Smooth muscle cell (in vitro differentiated cells): Measurements from ENCODE around the gene CROCC2. TPM values are rescaled to one million over a fixed set of nuclear protein-coding genes. Genes with fewer than 3 reads are reported as not detected.

Source experiments
- DNase-seq: peaks from one replicate; lab custom pipeline; 2025; ENCODE audit not compliant: unreplicated experiment; lab: John Stamatoyannopoulos, UW
- H2AFZ ChIP-seq: fragments of 200-600 bp; sonication (generic); 2 replicates; pipeline ENCODE4 v1.6.0; 2016; ENCODE audit warnings: antibody characterized with exemption, low read depth, mild to moderate bottlenecking
- H3F3A ChIP-seq: fragments of 200-600 bp; sonication (generic); 2 replicates; pipeline ENCODE4 v1.6.0; 2017; ENCODE audit warnings: antibody characterized with exemption, low read depth
- H3K27ac ChIP-seq: fragments of 200-600 bp; sonication (generic); 2 replicates; pipeline ENCODE4 v1.5.1; 2016; ENCODE audit warnings: low read depth, mild to moderate bottlenecking
- H3K27me3 ChIP-seq: fragments of 200-600 bp; sonication (generic); 2 replicates; pipeline ENCODE4 v1.6.1; 2016; ENCODE audit warnings: low read depth, mild to moderate bottlenecking
- H3K36me3 ChIP-seq: fragments of 200-600 bp; sonication (generic); 2 replicates; pipeline ENCODE4 v1.5.1; 2016; ENCODE audit warnings: low read depth
- H3K4me1 ChIP-seq: fragments of 200-600 bp; sonication (generic); 2 replicates; pipeline ENCODE4 v1.5.1; 2016; ENCODE audit warnings: low read depth
- H3K4me2 ChIP-seq: fragments of 200-600 bp; sonication (generic); 2 replicates; pipeline ENCODE4 v1.6.0; 2016; ENCODE audit warnings: mild to moderate bottlenecking
- H3K4me3 ChIP-seq: fragments of 200-600 bp; sonication (generic); 2 replicates; pipeline ENCODE4 v1.5.1; 2016; ENCODE audit warnings: mild to moderate bottlenecking
- H3K79me2 ChIP-seq: fragments of 200-600 bp; sonication (generic); 2 replicates; pipeline ENCODE4 v1.6.0; 2016; ENCODE audit warnings: low read depth, mild to moderate bottlenecking
- H3K9ac ChIP-seq: fragments of 200-600 bp; sonication (generic); 2 replicates; pipeline ENCODE4 v1.6.0; 2016; ENCODE audit warnings: low read depth
- H3K9me3 ChIP-seq: fragments of 200-600 bp; sonication (generic); replicated peaks from 2 replicates; pipeline ENCODE4 v1.5.1; 2016; ENCODE audit warnings: low read depth
- H4K20me1 ChIP-seq: fragments of 200-600 bp; sonication (generic); 2 replicates; pipeline ENCODE4 v1.6.0; 2016; ENCODE audit warnings: low read depth
- CTCF ChIP-seq: fragments of 200-600 bp; sonication (generic); IDR thresholded peaks from 2 replicates; pipeline ENCODE4 v1.5.1; 2017; ENCODE audit warnings: borderline replicate concordance, mild to moderate bottlenecking, antibody characterized with exemption; ENCODE audit not compliant: insufficient read depth, poor library complexity, severe bottlenecking
- WGBS: methylation state at CpG from one replicate; pipeline ENCODE4 v1.1.7; 2016; ENCODE audit warnings: low lambda C conversion rate; 5-methylcytosine and 5-hydroxymethylcytosine counted together
- polyA plus RNA-seq: library from polyadenylated mRNA; unstranded; fragments of >200 nt; fragmentation: Nextera tagmentation; extraction: Ambion mirVana; gene quantifications from 2 replicates; pipeline ENCODE4 v1.2.1, GENCODE V29; 2016
- total RNA-seq: library from RNA; depleted of rRNA; stranded (reverse); fragments of >200 nt; gene quantifications from 2 replicates; pipeline ENCODE4 v1.2.3, GENCODE V29; 2014

Gene CROCC2
- total and polyA plus RNA-seq, 2 experiments from 2014 or later, result not detected

DNA sequence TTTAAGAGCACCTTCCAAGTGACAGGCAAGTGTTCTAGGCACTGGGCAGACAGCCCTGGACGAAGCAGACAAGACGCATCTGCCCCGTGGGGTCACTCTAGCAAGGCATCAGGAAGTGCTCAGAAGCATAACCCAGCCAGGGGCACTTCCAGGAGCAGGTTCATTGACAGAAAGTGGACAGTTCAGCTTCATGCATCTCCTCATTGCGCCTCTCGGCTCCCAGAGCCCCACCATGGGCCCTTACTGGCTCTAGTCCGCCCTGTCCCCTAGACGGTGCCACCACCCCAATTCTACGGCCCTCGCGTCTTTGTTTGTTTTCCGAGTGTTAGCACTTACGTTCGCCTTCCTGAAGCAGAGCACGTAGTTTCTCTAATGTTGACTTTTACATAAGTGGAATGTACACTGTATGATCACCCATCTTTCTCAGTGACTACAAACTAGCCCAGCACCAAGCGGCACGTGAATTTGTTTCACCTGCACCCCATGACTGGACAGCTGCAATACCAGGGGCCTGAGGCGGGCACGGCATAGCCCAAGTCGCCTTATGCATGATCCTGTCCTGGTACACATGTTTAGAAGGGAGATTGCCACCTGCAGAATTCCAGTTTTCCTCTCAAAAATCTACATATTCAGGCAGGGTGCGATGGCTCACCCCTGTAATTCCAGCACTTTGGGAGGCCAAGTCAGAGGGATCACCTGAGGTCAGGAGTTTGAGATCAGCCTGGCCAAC, 125.5 kb downstream of the CROCC2 start:
- Histone ChIP-seq H3K27ac (no peak overlapping the region), H2AFZ (no peak overlapping the region), H3F3A (no peaks in the 10 kb centered on the region), H3K79me2 (no peaks in the 10 kb centered on the region), H3K4me1 (peaks cover 3% of the 10 kb centered on the region), H3K9me3 (no peaks in the 10 kb centered on the region), H3K4me3 (no peak overlapping the region), H3K9ac (no peak overlapping the region), H4K20me1 (no peaks in the 10 kb centered on the region), H3K4me2 (no peak overlapping the region), H3K27me3 (peaks cover 13% of the 10 kb centered on the region), H3K36me3 (no peaks in the 10 kb centered on the region)
- TF ChIP-seq CTCF, result no peak
- 96% methylated on average over 20 of the region's 20 CpGs for WGBS
- DNase-seq, result no peak

GRCh38 chr2:241033336-241033987, 127.3 kb downstream of the CROCC2 start:
- H3K27me3 ChIP-seq, result peaks cover 32% of the 10 kb centered on the region
- WGBS, result 91% methylated on average over 17 of the region's 17 CpGs

GRCh38 chr2:241033994-241034393, 127.9 kb downstream of the CROCC2 start:
- peaks cover 33% of the 10 kb centered on the region for H3K27me3 ChIP-seq
- no peak for TF ChIP-seq CTCF
- 82% methylated on average over 7 of the region's 7 CpGs for WGBS

More at GRCh38 chr2:241033336-241033987, 127.3 kb downstream of the CROCC2 start:
- Histone ChIP-seq H3K79me2 (no peaks in the 10 kb centered on the region), H3K4me2 (no peak overlapping the region), H4K20me1 (no peaks in the 10 kb centered on the region), H3K4me3 (no peak overlapping the region), H3K9me3 (no peaks in the 10 kb centered on the region), H3K36me3 (no peaks in the 10 kb centered on the region), H3K9ac (no peak overlapping the region), H3K27ac (no peak overlapping the region), H3F3A (no peaks in the 10 kb centered on the region), H3K4me1 (peaks cover 3% of the 10 kb centered on the region), H2AFZ (no peak overlapping the region)
- no peak for DNase-seq
- no peak for TF ChIP-seq CTCF

More at GRCh38 chr2:241033994-241034393, 127.9 kb downstream of the CROCC2 start:
- DNase-seq, result no peak
- H2AFZ ChIP-seq, result no peak overlapping the region
- H3K79me2 ChIP-seq, result no peaks in the 10 kb centered on the region
- no peaks in the 10 kb centered on the region for H3F3A ChIP-seq
- no peak overlapping the region for H3K4me3 ChIP-seq
- H4K20me1 ChIP-seq, result no peaks in the 10 kb centered on the region
- H3K4me1 ChIP-seq, result peaks cover 3% of the 10 kb centered on the region
- no peaks in the 10 kb centered on the region for H3K9me3 ChIP-seq
- H3K27ac ChIP-seq, result no peak overlapping the region
- no peaks in the 10 kb centered on the region for H3K36me3 ChIP-seq
- no peak overlapping the region for H3K9ac ChIP-seq
- H3K4me2 ChIP-seq, result no peak overlapping the region
